ENCODE results near the gene EHD4.

- TF ChIP-seq, protein P1, sequence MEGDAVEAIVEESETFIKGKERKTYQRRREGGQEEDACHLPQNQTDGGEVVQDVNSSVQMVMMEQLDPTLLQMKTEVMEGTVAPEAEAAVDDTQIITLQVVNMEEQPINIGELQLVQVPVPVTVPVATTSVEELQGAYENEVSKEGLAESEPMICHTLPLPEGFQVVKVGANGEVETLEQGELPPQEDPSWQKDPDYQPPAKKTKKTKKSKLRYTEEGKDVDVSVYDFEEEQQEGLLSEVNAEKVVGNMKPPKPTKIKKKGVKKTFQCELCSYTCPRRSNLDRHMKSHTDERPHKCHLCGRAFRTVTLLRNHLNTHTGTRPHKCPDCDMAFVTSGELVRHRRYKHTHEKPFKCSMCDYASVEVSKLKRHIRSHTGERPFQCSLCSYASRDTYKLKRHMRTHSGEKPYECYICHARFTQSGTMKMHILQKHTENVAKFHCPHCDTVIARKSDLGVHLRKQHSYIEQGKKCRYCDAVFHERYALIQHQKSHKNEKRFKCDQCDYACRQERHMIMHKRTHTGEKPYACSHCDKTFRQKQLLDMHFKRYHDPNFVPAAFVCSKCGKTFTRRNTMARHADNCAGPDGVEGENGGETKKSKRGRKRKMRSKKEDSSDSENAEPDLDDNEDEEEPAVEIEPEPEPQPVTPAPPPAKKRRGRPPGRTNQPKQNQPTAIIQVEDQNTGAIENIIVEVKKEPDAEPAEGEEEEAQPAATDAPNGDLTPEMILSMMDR (IDR thresholded peaks at IDR 0.05) = no peak
- TF ChIP-seq POLR2A (IDR thresholded peaks at IDR 0.05; ENCODE audit: low read length) (no peak), CBX2 (IDR thresholded peaks at IDR 0.05; ENCODE audit: borderline replicate concordance, low read depth) (no peak), REST (IDR thresholded peaks at IDR 0.05) (no peak)
- TF ChIP-seq, protein P2, sequence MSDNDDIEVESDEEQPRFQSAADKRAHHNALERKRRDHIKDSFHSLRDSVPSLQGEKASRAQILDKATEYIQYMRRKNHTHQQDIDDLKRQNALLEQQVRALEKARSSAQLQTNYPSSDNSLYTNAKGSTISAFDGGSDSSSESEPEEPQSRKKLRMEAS (IDR thresholded peaks at IDR 0.05) = no peak
Observed at GRCh38 chr15:41877631-41878354, 94.6 kb downstream of the EHD4 start.

Measured in A549 (cell line).